ENCODE data around the gene ECSCR. TPM values are rescaled to one million over a fixed set of nuclear protein-coding genes. Genes with fewer than 3 reads are reported as not detected.

Gene ECSCR
- total and polyA plus RNA-seq, 5 donors from 2014 or later, result 0.23 to 1.6 (median 0.78) TPM; not detected in 1

GRCh38 chr5:139399501-139400121, 62.9 kb downstream of the ECSCR start:
- Histone ChIP-seq H3K4me3 (ENCODE audit: low read depth, low read length) (no peak overlapping the region), H3K9me3 (ENCODE audit: control insufficient read depth in 2 of 2, low read length in 2 of 2) (no peaks in the 10 kb centered on the region), H3K36me3 (ENCODE audit: control insufficient read depth, insufficient read depth, low read length) (no peaks in the 10 kb centered on the region), H3K27me3 (ENCODE audit: control insufficient read depth, insufficient read depth, low read length) (no peaks in the 10 kb centered on the region), H3K27ac (ENCODE audit: insufficient read depth, low read length, poor library complexity, severe bottlenecking) (no peak overlapping the region), H3K4me1 (ENCODE audit: control insufficient read depth, insufficient read depth, low read length, poor library complexity, severe bottlenecking) (peaks cover 14% of the 10 kb centered on the region)
- Mint-ChIP-seq H3K9me3 (peaks cover 0 to 1% (median 0%) of the 10 kb centered on the region in 7 donors), H3K4me1 (peaks cover 7 to 32% (median 24%) of the 10 kb centered on the region in 4 donors), H3K4me3 (peak overlapping the region in 2 of 4 donors; percentile 32 to 45), H3K36me3 (no peaks in the 10 kb centered on the region), H3K27me3 (peaks cover 4% of the 10 kb centered on the region), H3K27ac (peak overlapping the region in 1 of 3 donors; percentile 47)
- DNase-seq (no peak), ATAC-seq (ENCODE audit: low read depth in 2 of 2) (no peak)

Other genes starting within 250 kb of the ECSCR start
- 391 TPM for gene MATR3, start 169.0 kb downstream of the ECSCR start, total RNA-seq
- 100 to 1,000 TPM; 327 to 383 (median 361) TPM for gene MATR3, start 169.0 kb downstream of the ECSCR start, polyA plus RNA-seq
- 126 TPM for gene PAIP2, start 120.9 kb downstream of the ECSCR start, total RNA-seq
- 100 to 1,000 TPM; 335 to 426 (median 357) TPM for gene PAIP2, start 120.9 kb downstream of the ECSCR start, polyA plus RNA-seq
- gene SLC23A1, start 79.4 kb downstream of the ECSCR start, total RNA-seq, result not detected
- gene SLC23A1, start 79.4 kb downstream of the ECSCR start, polyA plus RNA-seq, result under 1 TPM in 2 of 4 donors, not detected in 2; 0.09 to 0.13 TPM
- gene MZB1, start 72.8 kb downstream of the ECSCR start, total RNA-seq, result 2.2 TPM
- 1 to 10 TPM in 2 of 4 donors, under 1 TPM in 2; 0.39 to 1.7 (median 1.0) TPM for gene MZB1, start 72.8 kb downstream of the ECSCR start, polyA plus RNA-seq
- gene PROB1, start 67.6 kb downstream of the ECSCR start, total RNA-seq, result 1.2 TPM
- under 1 TPM; 0.25 to 0.86 (median 0.59) TPM for gene PROB1, start 67.6 kb downstream of the ECSCR start, polyA plus RNA-seq
- 4.4 TPM for gene SPATA24, start 58.7 kb downstream of the ECSCR start, total RNA-seq
- 1 to 10 TPM; 5.5 to 6.8 (median 6.1) TPM for gene SPATA24, start 58.7 kb downstream of the ECSCR start, polyA plus RNA-seq
- gene DNAJC18, start 23.2 kb downstream of the ECSCR start, total RNA-seq, result 8.2 TPM
- gene DNAJC18, start 23.2 kb downstream of the ECSCR start, polyA plus RNA-seq, result 1 to 10 TPM; 4.0 to 9.0 (median 5.1) TPM
- gene SMIM33, start 8.3 kb upstream of the ECSCR start, total RNA-seq, result 0.54 TPM
- 1 to 10 TPM in 1 of 4 donors, under 1 TPM in 3; 0.08 to 1.9 (median 0.73) TPM for gene SMIM33, start 8.3 kb upstream of the ECSCR start, polyA plus RNA-seq
- gene STING1, start 20.0 kb upstream of the ECSCR start, total RNA-seq, result 295 TPM
- gene STING1, start 20.0 kb upstream of the ECSCR start, polyA plus RNA-seq, result 100 to 1,000 TPM; 131 to 177 (median 158) TPM
- 181 TPM for gene UBE2D2, start 98.6 kb upstream of the ECSCR start, total RNA-seq
- 100 to 1,000 TPM; 330 to 376 (median 350) TPM for gene UBE2D2, start 98.6 kb upstream of the ECSCR start, polyA plus RNA-seq
- 4.6 TPM for gene CXXC5, start 185.6 kb upstream of the ECSCR start, total RNA-seq
- gene CXXC5, start 185.6 kb upstream of the ECSCR start, polyA plus RNA-seq, result 10 to 100 TPM in 1 of 4 donors, 1 to 10 TPM in 3; 7.2 to 12.7 (median 8.4) TPM

Data from CD4-positive, CD25-positive, alpha-beta regulatory T cell (primary cell).